Activated CD4-positive, alpha-beta T cell treated with anti-CD3 and anti-CD28 coated beads for 24 hours (primary cell): ENCODE measurements around the gene MAP3K19.
"Not testable (repeated sequence)": the region's sequence is repeated elsewhere in the genome, so short reads cannot be mapped to it uniquely, and the experiment has no call there.

Experiments
- DNase-seq, 2 donors: peaks; one replicate each; pipeline ENCODE4 v3.0.0-alpha.2; 2020; ENCODE audit warnings: low read depth in 2 of 2

MAP3K19 gene

GRCh38 chr2:134985061-134985460 is 62.2 kb downstream of the MAP3K19 start:
- DNase-seq: no peak

GRCh38 chr2:134982603-134983002 is 64.6 kb downstream of the MAP3K19 start:
- DNase-seq: no peak

GRCh38 chr2:134980639-134981038 is 66.6 kb downstream of the MAP3K19 start:
- DNase-seq: no peak

GRCh38 chr2:134979221-134979620 is 68.0 kb downstream of the MAP3K19 start:
- DNase-seq: no peak

- not testable (repeated sequence) for DNase-seq
These were observed 70.1 kb downstream of the MAP3K19 start for GRCh38 chr2:134977104-134977503.

GRCh38 chr2:134976074-134976702 is 71.1 kb downstream of the MAP3K19 start:
- DNase-seq: no peak

GRCh38 chr2:134975281-134976009 is 71.8 kb downstream of the MAP3K19 start:
- no peak for DNase-seq

- no peak for DNase-seq
These were observed 73.8 kb downstream of the MAP3K19 start for GRCh38 chr2:134973241-134974138.

GRCh38 chr2:134967166-134967565 is 80.1 kb downstream of the MAP3K19 start:
- DNase-seq: not testable (repeated sequence)

GRCh38 chr2:134957477-134957876 is 89.8 kb downstream of the MAP3K19 start:
- no peak for DNase-seq

- DNase-seq: no peak
These were observed 91.5 kb downstream of the MAP3K19 start for GRCh38 chr2:134955744-134956143.

GRCh38 chr2:134954065-134954464 is 93.2 kb downstream of the MAP3K19 start:
- DNase-seq: no peak

- no peak for DNase-seq
These were observed 94.6 kb downstream of the MAP3K19 start for GRCh38 chr2:134952608-134953007.

GRCh38 chr2:134950886-134951285 is 96.4 kb downstream of the MAP3K19 start:
- no peak for DNase-seq

GRCh38 chr2:134949981-134950708 is 97.1 kb downstream of the MAP3K19 start:
- DNase-seq: no peak

GRCh38 chr2:134946073-134946472 is 101.2 kb downstream of the MAP3K19 start:
- DNase-seq: no peak

- no peak for DNase-seq
These were observed 102.3 kb downstream of the MAP3K19 start for GRCh38 chr2:134944975-134945374.

GRCh38 chr2:134943540-134943939 is 103.7 kb downstream of the MAP3K19 start:
- no peak for DNase-seq

GRCh38 chr2:134936691-134937090 is 110.6 kb downstream of the MAP3K19 start:
- DNase-seq: no peak

- no peak for DNase-seq
These were observed 112.6 kb downstream of the MAP3K19 start for GRCh38 chr2:134934641-134935040.

- DNase-seq: no peak
These were observed 113.1 kb downstream of the MAP3K19 start for GRCh38 chr2:134934150-134934549.

GRCh38 chr2:134933732-134934131 is 113.5 kb downstream of the MAP3K19 start:
- DNase-seq: no peak
